D721Med (cell line): ENCODE measurements around the gene ZNF768.

Experiments
- DNase-seq: peaks from one replicate; pipeline ENCODE4 v3.0.0; 2011; ENCODE audit warnings: low spot score; ENCODE audit not compliant: insufficient read length
- FAIRE-seq: peaks from 2 replicates; lab custom pipeline; 2011; peaks lifted over from hg19 to GRCh38; lab: Jason Lieb, UNC
- TF ChIP-seq, protein P1 (sequence below): IDR thresholded peaks from 2 replicates; pipeline ENCODE4 v1.5.1; 2012; ENCODE audit warnings: mild to moderate bottlenecking, control low read depth; ENCODE audit not compliant: insufficient read depth; ENCODE audit errors: missing control alignments

Gene ZNF768

DNA sequence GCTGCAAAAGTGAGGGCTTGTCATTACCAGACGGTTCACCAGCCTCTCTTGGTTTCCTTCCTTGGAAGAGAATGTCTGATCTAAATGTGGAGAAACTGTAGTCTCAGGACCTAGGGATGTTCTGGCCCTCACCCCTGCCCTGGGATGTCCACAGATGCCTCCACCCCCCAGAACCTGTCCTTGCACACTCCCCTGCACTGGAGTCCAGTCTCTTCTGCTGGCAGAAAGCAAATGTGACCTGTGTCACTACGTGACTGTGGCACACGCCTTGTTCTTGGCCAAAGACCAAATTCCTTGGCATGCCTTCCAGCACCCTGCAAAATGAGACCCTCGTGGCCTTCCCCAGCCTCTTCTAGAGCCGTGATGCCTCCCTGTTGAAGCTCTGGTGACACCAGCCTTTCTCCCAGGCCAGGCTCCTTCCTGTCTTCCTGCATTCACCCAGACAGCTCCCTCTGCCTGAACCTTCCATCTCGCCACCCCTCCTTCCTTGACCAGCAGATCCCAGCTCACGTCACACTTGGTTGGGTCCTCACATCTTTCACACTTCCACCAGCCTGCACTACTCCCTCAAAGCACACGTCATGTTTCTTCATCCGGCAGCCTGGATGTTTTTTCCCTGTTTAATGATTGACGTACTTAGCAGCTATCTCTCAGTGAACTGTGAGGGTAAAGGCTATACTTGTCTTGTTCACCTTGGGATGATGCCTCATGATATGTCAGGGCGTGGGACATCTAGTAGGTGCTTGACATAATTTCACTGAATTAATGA is 4.3 kb downstream of the ZNF768 start:
- DNase-seq, result no peak
- TF ChIP-seq, protein P1, sequence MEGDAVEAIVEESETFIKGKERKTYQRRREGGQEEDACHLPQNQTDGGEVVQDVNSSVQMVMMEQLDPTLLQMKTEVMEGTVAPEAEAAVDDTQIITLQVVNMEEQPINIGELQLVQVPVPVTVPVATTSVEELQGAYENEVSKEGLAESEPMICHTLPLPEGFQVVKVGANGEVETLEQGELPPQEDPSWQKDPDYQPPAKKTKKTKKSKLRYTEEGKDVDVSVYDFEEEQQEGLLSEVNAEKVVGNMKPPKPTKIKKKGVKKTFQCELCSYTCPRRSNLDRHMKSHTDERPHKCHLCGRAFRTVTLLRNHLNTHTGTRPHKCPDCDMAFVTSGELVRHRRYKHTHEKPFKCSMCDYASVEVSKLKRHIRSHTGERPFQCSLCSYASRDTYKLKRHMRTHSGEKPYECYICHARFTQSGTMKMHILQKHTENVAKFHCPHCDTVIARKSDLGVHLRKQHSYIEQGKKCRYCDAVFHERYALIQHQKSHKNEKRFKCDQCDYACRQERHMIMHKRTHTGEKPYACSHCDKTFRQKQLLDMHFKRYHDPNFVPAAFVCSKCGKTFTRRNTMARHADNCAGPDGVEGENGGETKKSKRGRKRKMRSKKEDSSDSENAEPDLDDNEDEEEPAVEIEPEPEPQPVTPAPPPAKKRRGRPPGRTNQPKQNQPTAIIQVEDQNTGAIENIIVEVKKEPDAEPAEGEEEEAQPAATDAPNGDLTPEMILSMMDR, result no peak
- no peak for FAIRE-seq

- TF ChIP-seq, protein P1, result no peak
- FAIRE-seq (no peak), DNase-seq (no peak)
Observed at GRCh38 chr16:30521476-30521872, 4.9 kb downstream of the ZNF768 start.

DNA sequence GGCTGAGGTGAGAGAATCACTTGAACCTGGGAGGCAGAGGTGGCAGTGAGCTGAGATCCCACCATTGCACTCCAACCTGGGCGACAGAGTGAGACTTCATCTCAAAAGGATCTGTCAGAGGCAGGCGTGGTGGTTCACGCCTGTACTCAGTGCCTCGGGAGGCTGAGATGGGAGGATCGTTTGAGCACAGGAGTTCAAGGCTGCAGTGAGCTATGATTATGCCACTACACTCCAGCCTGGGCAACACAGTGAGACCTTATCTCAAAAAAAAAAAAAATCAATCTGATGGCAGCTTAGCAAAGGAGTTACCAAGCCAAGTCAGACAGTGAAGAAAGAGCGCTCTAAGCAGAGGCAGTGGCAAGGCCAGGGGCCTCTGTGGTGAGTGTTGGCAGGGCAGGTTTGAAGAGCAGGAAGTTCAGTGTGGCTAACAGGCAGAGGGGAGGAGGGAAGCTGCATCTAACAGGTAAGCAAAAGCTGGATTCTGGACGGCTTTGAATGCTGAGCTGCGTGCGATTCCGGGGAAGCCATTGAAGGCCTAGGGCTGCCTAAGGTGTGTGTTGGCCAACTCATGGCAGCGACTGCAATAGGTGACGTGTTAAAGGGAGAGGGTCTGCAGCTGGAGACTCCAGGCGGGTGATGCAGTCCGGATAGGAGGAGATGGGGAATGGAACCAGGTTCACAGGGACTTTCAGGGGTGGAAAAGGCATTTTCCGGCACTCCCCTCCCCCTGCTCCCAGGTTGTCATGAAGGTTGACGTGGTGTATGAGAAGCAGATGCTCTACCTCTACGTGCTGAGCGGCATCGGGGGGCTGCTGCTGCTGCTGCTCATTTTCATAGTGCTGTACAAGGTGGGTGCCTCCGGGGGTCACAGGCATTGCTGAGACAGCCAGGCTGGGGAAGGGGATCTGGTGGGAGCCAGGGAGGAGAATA is 7.0 kb downstream of the ZNF768 start:
- TF ChIP-seq, protein P1, result no peak
- FAIRE-seq (no peak), DNase-seq (no peak)

DNA sequence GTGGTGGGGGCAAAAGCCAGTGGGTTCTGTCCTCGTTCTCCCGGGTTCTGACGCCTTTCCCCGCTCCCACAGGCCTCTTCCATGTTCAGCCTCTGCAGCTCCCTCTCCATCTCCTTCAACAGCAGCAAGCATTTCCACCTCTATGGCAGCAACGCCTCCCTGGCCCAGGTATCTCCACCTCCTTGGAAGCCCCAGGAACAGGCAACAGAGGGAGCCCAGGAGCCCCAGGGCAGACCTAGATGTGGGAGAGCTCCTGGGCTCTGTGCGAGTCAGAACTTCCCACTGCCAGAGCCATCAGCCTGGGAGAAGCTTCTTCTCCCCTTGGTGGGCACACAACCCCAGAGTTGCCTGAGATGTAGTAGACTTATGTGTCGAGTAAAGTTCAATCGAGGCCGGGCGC is 7.8 kb downstream of the ZNF768 start:
- TF ChIP-seq, protein P1, result no peak
- DNase-seq, result no peak
- FAIRE-seq, result no peak

DNA sequence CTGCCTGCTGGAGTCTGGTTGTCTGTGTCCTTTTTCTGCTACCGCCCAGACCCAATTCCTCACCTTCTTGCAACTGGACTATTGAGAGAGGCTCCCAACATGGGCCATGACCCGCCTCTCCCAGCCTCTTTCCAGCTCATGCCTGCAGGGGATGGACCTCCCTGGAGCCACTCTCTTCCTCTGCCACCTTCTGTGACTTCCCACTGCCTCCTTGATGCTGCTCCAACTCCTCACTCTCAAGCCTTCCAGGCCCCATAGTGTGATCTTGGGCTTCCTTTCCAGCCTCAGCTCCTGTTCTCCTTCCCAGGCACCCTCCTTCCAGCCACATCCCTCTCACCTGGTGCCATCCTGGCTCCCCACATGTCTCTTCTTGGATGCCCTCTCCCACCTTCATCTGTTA is 11.1 kb downstream of the ZNF768 start:
- DNase-seq, result no peak
- no peak for FAIRE-seq
- TF ChIP-seq, protein P1, result no peak

DNA sequence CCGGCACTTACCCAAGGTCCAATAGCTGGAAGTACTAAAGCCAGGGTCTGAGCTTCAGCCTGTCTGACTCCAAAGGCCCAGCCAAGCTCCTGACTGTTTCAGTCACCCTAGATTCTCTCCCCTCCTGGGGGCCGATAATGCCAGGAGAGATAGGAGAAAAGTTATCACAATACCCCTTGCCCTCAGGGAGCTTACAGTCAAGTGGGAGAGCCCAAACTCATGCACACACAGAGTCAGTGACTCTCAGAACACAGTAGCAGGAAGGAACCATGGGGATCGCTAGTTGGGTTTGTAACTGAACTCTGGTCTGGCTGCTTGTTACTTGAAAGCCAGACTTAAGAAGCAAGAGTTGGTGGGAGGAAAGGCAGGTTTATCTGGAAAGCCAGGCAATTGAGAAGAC is 14.9 kb downstream of the ZNF768 start:
- no peak for FAIRE-seq
- no peak for DNase-seq

More for the DNA sequence above, 14.9 kb downstream of the ZNF768 start:
- TF ChIP-seq, protein P1, result no peak
